C4-2B (cell line): ENCODE results near the gene OTX2.

Experiments
- CTCF ChIP-seq: fragments of 450-650 bp; conservative IDR thresholded peaks from 2 replicates; pipeline ENCODE4 v1.5.1; 2017; ENCODE audit warnings: mild to moderate bottlenecking
- ZFX ChIP-seq: fragments of 450-650 bp; IDR thresholded peaks from 2 replicates; pipeline ENCODE4 v1.6.1; 2017

GRCh38 chr14:56797003-56797568 is 13.2 kb downstream of the OTX2 start:
- TF ChIP-seq CTCF = no peak
- TF ChIP-seq ZFX = no peak
